Hippocampal formation (tissue), 2 donors: ENCODE measurements around the gene PEX11G.

ENCODE experiments used
- DNase-seq, 2 donors: peaks; one replicate each; lab custom pipeline; 2025; lab: John Stamatoyannopoulos, UW

The PEX11G gene

DNA sequence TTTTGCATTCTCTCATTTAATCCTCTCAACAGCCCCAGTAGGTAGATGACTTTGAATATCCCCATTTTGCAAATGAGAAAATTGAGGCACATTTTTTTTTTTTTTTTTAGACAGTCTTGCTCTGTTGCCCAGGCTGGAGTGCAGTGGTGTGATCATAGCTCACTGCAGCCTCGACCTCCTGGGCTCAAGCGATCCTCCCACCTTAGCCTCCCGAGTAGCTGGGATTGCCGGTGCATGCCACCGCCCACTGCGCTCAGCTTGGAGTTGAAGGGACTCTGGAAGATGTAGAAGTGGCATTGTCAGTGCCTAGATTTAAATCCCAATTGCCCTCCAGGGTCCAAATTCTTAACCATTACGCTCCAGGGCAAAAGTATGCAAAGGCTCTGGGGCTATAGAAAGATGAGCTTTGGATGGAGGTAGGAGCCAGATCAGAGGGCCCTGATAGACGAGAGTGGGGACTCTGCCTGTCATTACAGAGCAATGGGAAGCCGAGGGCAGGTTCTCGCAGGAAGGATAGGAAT, 32.8 kb upstream of the PEX11G start:
- no peak for DNase-seq

DNA sequence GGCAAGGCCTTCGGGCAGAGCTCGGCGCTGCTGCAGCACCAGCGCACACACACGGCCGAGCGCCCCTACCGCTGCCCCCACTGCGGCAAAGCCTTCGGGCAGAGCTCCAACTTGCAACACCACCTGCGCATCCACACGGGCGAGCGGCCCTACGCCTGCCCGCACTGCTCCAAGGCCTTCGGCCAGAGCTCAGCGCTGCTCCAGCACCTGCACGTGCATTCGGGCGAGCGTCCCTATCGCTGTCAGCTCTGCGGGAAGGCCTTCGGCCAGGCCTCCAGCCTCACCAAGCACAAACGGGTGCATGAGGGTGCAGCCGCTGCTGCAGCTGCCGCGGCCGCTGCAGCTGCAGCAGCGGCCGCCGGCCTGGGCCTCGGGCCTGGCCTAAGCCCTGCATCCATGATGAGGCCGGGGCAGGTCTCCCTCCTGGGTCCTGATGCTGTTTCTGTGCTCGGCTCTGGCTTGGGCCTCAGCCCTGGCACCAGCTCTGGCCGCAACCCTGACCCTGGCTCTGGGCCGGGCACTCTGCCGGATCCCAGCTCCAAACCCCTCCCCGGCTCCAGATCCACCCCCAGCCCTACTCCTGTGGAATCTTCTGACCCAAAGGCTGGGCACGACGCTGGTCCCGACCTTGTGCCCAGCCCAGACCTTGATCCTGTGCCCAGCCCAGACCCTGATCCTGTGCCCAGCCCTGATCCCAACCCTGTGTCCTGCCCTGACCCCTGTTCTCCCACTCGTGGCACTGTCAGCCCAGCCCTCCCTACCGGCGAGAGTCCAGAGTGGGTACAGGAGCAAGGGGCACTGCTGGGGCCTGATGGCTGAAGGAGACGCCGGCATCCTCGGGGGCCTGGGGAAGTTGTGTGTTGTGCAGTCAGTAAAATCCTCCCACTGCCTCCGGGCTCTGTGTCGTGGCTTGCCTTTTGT, 31.6 kb upstream of the PEX11G start:
- DNase-seq: peak in 1 of 2 donors; percentile 18

DNA sequence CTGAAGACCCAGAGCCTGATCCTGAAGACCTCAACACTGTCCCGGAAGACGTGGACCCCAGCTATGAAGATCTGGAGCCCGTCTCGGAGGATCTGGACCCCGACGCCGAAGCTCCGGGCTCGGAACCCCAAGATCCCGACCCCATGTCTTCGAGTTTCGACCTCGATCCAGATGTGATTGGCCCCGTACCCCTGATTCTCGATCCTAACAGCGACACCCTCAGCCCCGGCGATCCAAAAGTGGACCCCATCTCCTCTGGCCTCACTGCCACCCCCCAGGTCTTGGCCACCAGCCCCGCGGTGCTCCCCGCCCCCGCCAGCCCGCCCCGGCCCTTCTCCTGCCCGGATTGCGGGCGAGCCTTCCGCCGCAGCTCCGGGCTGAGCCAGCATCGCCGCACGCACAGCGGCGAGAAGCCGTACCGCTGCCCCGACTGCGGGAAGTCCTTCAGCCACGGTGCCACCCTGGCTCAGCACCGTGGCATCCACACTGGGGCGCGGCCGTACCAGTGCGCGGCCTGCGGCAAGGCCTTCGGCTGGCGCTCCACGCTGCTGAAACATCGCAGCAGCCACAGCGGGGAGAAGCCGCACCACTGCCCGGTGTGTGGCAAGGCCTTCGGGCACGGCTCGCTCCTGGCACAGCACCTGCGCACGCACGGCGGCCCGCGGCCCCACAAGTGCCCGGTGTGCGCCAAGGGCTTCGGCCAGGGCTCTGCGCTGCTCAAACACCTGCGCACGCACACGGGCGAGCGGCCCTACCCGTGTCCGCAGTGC, 30.7 kb upstream of the PEX11G start:
- no peak for DNase-seq

DNA sequence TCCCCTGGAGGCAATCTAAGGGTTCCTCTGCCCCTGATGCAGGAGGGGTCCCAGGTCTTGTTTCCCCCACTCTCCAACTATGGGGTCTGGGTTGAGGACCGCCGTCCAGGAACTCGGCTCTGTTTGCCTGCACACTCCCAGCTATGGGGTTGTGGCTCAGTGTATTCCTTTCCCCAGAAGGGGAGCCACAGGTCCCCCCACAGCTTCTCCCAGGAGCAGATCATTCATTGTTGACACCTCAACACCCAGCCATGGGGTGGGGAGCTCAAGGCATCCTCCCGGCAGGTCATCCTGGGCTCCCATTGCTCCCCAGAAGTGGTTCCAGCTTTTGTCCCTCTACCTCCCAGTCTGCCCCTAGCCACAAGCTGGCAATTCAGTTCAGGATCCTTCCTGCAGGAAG, 28.0 kb upstream of the PEX11G start:
- no peak for DNase-seq

DNA sequence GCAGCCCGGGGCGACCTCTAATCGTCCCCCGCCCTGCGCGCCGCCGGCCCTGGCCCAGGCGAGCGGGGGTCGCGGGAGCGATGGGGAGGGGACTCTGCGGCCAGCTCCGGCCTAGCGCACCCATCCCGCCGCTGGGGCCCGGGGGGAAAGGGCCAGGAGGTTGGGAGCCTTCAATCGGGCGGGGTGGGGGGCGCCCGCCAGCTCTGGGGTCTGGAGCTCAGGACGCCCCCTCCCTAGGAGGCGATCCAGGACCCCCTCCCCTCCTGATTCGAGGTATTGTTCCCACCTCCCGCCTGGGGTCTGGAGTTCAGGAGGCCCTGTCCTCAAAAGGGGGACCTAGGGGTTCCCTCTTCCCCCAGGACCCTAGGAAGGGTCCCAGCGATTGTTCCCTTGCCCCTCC, 27.5 kb upstream of the PEX11G start:
- no peak for DNase-seq

DNA sequence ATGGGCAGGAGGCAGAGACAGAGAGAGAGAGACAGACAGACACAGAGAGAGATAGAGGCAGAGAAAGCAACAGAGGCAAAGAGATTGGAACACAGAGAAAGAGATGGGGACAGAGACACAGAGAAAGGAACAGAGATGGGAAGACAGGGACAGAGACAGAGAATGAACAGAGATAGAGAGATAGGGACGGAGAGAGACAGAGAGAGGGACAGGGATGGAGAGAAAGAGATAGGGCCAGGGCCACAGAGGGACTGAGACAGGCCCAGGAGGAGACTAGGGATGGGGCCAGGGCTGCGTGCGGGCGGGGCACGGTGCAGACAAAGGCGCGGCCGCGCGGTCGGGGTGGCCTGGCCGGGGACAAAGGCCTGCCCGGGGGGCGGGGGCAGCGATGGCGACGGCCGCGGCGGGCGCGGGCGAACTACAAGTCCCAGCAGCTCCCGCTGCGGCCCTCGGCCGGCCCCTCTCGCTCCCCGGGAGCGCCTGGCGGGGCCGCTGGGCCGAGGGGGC, 26.9 kb upstream of the PEX11G start, which contains the start of gene ZNF358:
ZNF358 (plus strand) TSS at position 459 of the 507 bp plus-strand sequence. CDS start 3,140 bp downstream, outside the sequence.
- peak; percentile 75 for DNase-seq

DNA sequence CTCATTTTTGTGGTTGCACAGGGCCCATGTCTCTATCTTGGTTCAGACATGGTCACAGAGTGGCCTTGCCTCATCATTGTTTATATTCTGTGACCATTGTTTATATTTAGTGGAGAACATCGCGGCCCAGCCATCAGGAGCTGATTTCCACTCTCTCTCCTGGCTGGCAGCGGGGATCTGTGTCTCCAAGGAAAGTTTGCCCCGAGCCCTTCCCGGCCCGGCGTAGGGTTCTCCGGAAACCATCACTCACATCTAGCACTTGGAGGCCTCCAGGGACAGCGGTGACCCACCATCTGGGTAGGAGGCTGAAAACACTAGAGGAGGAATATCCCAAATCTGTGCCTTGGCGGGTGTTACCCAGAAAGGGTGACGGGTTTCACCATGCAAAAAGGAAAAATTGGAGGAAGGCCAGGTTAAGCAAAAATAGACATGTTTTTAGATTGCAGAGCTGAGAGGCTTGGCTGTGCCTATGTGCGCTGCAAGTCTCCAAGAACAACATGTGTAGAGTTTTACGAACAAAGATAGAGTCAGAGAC, 26.3 kb upstream of the PEX11G start:
- no peak for DNase-seq

DNA sequence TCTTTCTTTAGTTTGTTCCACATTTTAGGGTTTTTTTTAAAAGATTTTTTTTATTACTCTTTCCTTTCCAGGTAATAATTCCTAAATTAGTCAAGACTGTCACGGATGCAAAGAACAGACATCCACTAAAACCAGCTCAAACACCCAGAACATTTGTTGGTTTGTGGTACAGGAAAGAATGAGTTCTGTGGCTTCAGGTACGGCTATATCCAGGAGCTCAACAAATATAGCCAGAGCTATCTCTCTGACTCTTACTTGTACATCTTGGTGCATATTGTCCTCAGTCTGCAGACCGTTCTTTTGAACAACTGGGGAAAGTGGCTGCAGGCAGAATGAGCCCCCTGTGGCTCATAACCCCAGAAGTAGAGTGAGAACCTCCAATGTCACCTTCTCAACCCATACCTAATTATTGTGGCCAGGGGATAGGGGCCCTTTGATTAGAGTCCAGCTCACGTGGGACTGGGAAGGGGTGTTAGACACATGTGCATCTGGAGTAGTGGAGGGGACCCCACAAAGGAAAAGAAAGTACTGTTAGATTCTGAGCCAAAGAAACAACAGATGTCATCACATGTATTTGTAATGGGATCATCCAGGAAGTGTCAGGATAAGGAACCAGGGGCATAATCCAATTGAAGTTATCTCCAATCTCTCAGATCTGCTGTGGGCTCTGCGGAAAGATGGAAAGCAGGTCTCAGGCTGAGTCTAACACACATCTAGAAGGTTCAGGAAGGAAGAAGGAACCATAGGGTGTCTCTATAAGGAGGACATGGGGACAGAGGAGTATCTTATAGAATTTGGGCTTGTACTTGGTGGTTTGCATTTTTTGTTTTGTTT, 25.2 kb upstream of the PEX11G start:
- no peak for DNase-seq

DNA sequence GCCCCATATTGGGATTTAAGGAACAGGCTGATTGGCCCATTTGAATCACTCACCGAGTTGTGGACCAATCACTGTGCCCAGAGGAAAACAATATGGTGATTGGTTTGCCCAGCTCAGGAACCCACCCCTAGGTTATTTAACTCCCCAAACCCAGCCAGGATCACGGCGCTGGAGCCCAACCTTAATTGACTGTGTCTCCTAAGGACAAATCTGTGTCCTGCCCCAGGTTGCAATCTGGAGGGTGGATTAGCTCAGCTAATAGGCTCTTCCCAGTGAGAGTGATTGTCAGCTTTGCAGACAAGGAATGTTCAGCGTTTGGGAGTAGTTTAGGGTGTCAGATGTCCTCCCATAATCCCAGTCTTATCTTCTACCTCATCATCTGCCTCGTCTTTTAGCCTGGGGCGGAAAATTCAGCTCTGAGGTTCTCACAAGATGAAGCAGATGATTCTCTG, 23.6 kb upstream of the PEX11G start:
- no peak for DNase-seq

DNA sequence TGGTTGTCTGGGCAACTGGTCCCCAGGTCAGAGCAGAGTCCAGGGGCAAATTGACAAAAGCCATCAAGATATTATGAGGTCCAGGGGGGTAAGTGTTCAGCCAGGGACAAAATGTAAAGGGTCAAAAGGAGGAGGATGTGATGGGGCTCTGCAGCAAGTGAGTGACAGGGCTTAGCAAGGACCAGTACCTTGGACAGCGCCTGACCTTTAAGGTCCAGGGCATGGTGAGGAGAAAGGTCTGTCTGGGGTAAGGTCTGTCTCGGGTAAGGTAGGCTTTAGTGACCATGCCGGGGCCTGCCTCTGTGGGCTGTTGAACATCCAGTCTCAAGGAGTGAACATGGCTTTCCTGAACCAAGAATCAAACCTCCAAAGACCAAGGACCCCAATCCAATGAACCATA, 20.8 kb upstream of the PEX11G start:
- DNase-seq: no peak

DNA sequence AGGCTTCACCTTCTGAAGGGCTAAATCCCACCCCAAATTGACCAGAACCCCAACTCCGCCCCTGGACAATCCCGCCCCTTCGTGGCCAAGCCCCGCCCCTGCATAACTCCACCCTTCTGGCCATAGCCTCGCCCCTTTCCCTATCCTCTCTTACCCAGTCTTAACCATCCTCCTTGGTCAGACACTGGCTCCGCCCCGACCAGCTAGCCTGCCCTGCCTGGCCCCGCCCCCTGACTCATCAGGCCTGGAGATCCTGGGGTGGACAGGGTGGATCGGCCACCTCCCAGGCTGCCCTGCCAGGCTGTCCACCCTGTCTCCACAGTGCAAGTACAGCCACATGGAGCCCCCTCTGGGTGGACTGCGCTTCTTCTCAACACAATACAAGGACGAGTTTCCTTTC, 19.0 kb upstream of the PEX11G start:
- peak in 1 of 2 donors; percentile 9 for DNase-seq

DNA sequence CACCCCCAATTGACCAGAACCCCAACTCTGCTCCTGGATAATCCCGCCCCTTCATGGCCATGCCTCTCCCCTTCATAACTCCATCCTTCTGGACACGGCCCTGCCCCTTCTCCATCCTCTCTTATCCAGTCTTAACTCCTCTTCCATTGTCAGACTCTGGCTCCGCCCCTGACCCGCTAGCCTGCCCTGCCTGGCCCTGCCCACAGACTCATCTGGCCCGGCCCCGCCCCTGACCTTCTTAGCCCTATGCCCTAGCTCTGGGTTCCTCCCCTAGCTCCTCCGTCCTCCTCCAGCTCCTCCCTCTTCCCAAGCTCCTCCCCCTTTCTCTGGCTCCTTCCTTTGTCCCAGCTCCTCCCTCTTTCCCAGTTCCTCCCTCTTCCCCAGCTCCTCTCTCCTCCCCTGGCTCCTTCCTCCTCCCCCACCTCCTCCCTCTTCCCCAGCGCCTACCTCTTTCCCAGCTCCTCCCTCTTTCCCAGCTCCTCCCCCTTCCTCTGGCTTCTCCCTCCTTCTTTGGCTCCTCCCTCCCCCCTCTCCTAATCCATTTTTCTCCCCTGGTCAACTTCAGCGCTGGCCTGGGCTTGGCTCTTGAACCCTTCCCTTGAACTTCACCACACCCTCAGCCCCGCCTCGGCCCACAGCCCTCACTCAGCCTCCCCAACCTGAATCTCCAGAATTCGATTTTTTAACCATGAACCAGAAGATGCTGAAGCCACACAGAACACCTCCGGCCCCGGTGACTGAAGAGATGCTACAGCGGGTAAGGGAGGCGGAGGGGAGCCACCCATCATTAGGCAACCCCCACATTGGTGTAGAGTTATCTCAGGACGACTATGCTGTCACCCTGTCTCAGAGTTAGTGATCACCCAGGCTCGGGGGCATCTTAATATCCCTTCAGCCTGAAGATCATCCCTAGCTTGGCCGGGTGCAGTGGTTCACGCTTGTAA, 17.8 kb upstream of the PEX11G start:
- DNase-seq: peak in 1 of 2 donors; percentile 33

DNA sequence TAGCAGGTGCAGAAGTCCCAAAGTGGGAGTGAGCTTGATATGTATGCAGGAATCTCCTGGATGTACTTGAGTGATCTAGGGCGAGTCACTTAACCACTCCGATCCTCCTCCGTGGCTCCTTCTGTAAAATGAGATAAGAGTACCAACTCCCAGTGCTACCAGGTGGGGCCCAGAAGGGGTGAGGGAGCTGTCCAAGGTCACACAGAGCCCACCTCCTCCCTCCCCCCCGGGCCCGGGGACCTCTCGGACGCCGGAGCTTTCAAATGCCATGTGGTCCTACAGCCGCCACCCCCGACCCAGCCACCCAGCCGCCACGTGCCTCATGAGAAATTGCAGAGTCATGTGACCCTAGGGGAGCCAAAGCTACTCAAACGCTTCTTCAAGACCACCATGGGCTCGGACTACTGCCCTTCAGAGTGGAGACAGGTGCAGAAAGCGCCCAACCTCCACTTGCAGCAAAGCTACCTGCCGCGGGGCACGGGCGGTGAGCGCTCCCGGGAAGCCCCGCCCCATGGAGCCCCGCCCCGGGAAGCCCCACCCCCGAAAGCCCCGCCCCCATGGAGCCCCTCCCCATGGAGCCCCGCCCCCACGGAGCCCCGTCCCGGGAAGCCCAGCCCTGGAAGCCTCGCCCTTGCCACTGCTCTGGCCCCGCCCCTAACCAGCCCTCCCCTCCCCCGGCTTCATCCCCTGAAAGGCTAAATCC, 17.0 kb upstream of the PEX11G start:
- DNase-seq: peak in 1 of 2 donors; percentile 33

DNA sequence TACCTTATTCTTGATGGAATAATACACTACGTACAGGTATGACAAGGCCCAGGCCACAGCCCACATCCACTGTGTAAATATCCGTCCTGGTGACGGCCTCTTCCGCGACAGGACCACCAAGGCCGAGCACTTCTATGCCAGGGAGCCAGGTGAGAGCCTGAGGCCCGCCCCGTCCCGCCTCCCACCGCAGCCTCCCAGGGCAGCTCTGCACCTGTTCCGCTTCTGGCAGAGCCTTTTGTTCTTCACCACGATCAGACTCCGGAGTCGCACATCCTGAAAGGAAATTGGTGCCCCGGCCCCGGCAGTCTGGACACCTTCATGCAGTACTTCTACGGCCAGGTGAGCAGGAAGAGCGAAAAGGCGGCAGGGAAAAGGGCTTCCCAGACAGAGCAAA, 16.4 kb upstream of the PEX11G start:
- DNase-seq: no peak

DNA sequence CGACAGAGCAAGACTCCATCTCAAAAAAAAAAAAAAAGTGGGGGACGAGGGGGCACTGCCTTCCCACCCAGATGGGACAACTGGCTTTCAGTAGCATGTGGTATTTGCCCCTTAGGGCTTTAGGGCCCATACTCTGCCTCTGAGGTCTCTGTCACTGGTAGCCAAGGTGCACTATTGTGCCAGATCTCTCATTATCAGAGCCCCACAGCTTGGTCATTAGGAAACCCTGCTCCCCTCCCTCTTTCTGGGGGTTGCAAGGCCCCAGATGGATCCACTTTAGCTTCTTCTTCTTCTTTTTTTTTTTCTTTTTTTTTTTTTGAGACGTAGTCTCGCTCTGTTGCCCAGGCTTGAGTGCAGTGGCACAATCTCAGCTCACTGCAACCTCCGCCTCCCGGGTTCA, 15.8 kb upstream of the PEX11G start:
- no peak for DNase-seq

DNA sequence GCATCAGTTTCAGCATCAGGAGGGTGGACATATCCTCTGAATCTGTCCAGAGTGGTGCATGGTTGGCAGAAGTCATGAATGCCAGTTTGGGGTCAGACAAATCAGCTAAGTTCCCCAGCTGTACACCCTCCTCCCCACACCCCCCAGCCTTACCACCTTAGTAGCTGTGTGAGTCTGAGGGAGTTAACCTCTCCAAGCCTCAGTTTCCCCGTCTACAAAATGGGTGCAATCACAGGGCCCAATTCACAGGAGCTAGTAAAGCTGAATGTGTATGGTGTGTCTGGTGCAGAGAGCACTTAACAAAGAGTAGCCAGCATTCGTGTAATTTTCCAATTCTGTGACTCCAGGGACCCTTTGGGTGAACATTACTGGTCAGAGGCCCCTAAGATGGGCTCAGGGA, 13.7 kb upstream of the PEX11G start:
- DNase-seq: no peak

DNA sequence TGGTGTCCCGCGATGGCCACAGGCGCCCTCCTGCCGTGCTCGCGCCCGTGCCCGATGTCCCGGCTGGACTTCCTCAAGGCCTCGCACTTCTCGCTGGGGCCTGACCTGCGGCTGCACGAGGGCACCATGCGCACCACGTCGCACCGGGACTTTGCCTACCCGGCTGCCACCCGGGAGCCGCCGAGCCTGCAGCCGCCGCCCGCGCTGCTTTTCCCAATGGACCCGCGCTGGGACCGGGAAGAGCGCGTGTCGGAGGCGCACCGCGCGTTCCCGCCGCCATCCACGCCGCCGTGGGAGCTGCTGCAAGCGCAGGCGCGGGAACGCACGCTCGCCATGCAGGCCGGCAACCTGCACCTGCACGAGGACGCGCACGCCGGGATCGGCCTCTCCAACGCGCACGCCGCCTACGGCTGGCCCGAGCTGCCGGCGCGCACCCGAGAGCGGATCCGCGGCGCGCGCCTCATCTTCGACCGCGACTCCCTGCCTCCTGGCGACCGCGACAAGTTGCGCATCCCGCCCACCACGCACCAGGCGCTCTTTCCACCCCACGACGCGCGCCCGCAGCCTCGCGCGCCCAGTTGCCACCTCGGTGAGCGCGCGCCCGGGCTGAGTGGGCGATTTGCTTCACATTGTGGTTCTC, 12.1 kb upstream of the PEX11G start:
- DNase-seq: peak; percentile 75 to 78

DNA sequence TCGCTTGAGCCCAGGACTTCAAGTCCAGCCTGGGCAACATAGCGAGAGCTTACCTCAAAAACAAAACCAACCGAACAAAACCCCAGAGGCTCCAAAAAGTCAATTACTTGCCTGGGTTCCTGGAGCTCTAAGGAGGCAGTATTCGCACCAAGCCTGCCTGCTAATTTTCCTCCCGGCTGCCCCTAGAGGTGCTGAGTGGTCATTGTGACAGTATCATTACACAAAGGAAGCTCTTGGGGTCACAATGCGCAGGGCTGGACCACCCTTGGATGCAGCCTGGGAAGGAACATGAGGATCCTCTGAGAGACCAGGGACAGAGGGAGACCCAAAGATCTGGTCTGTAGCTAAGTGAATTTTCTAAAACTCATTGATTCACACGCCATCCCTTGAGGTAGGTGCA, 8.5 kb upstream of the PEX11G start:
- DNase-seq: no peak
